K562 (cell line): ENCODE results near the gene AGBL1.

Experiments
- CHD4 ChIP-seq: fragments of 200-600 bp; sonication (generic); IDR thresholded peaks from 3 replicates; pipeline ENCODE4 v1.6.1; 2012; ENCODE audit warnings: low read depth, mild to moderate bottlenecking, mixed read lengths, low read length, inconsistent platforms; ENCODE audit not compliant: insufficient read depth, insufficient replicate concordance, poor library complexity, severe bottlenecking
- COPS2 ChIP-seq: fragments of 450-650 bp; conservative IDR thresholded peaks from 2 replicates; pipeline ENCODE4 v1.6.1; 2016; ENCODE audit warnings: mild to moderate bottlenecking, moderate library complexity
- JUND ChIP-seq, 2 experiments: IDR thresholded peaks; 2 replicates in 1 of 2; 3 replicates in 1 of 2; pipeline ENCODE4 v1.6.1; 2011; ENCODE audit warnings: borderline replicate concordance in 2 of 2, low read depth in 2 of 2, low read length in 2 of 2, improper control_type of control experiment in 1 of 2, missing biosample characterization in 1 of 2, missing genetic modification characterization in 1 of 2, missing genetic modification reagents in 1 of 2
- MYC ChIP-seq, 2 experiments: fragments of 250-450 bp in 1 of 2; sonication (Bioruptor Pico) in 1 of 2; IDR thresholded peaks; 2 replicates each; pipeline versions ENCODE4 v1.5.1 to v1.6.1; 2012 to 2021; ENCODE audit warnings: low read depth in 2 of 2, borderline replicate concordance in 1 of 2, improper control_type of control experiment in 1 of 2, low read length in 1 of 2, mild to moderate bottlenecking in 1 of 2, moderate library complexity in 1 of 2
- ZNF121 ChIP-seq: sonication (generic); formaldehyde crosslinking; conservative IDR thresholded peaks from 2 replicates; pipeline ENCODE4 v1.8.0; 2022; ENCODE audit warnings: missing genetic modification reagents
- TF ChIP-seq, protein P1 (sequence below): sonication (generic); formaldehyde crosslinking; IDR thresholded peaks from 2 replicates; pipeline ENCODE4 v1.9.0; 2022; ENCODE audit warnings: mild to moderate bottlenecking, missing genetic modification reagents
- TF ChIP-seq, protein P2 (sequence below): sonication (generic); formaldehyde crosslinking; IDR thresholded peaks from 2 replicates; pipeline ENCODE4 v1.8.0; 2023; ENCODE audit warnings: mild to moderate bottlenecking, missing genetic modification reagents

DNA sequence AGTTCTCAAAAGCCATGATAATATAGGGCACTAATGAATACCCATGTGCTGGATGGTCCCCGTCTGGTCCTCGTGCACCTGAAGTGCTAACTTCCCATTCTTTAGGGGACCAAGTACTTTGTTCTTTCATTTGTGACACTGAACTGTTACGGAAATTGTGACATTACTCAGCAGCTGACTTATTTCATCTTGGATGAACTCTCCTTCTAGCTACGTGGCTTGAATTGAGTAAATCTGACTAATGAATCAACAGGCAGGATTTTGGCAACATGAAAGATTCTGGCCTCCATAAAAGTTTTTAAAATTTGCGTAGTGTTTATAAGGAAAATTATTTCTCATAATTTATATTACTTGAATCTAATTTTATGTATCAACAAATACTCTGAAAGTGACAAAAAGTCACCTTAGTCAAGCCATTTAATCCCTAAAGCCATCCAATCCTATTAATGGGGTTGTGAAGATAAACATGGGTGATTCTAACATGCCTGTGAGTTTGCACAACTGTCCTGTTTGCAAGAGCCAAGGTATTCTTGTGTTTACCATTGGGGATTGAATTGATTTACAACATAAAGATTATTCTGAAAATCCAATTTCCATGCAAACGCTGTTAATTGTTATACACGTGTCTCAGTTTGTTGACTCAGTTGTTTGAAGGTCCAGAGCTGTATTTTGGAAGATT, 119.9 kb downstream of the AGBL1 start:
- TF ChIP-seq CHD4 (no peak), MYC (IDR thresholded peaks at IDR 0.05; ENCODE audit: low read depth, low read length) (no peak), MYC (CRISPR knock-in tag; IDR thresholded peaks at IDR 0.05; ENCODE audit: borderline replicate concordance, low read depth) (no peak), JUND (IDR thresholded peaks at IDR 0.05; ENCODE audit: borderline replicate concordance, low read depth, low read length) (no peak), JUND (tag; IDR thresholded peaks at IDR 0.05; ENCODE audit: borderline replicate concordance, low read depth, low read length) (no peak), ZNF121 (CRISPR knock-in tag) (no peak), COPS2 (no peak)
- TF ChIP-seq, protein P1, sequence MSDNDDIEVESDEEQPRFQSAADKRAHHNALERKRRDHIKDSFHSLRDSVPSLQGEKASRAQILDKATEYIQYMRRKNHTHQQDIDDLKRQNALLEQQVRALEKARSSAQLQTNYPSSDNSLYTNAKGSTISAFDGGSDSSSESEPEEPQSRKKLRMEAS (CRISPR knock-in tag), result no peak
- TF ChIP-seq, protein P2, sequence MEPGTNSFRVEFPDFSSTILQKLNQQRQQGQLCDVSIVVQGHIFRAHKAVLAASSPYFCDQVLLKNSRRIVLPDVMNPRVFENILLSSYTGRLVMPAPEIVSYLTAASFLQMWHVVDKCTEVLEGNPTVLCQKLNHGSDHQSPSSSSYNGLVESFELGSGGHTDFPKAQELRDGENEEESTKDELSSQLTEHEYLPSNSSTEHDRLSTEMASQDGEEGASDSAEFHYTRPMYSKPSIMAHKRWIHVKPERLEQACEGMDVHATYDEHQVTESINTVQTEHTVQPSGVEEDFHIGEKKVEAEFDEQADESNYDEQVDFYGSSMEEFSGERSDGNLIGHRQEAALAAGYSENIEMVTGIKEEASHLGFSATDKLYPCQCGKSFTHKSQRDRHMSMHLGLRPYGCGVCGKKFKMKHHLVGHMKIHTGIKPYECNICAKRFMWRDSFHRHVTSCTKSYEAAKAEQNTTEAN (CRISPR knock-in tag), result no peak
